Mucosa of descending colon (tissue), 3 donors: ENCODE measurements around the gene PSRC1. TPM values are rescaled to one million over a fixed set of nuclear protein-coding genes. Genes with fewer than 3 reads are reported as not detected.

ENCODE experiments used
- ATAC-seq: fragments of 200-7000 bp; cut with Tn5 transposase; one replicate; pipeline ENCODE4 v1.9.1; 2020; ENCODE audit warnings: mild to moderate bottlenecking, moderate library complexity
- DNase-seq, 3 donors: peaks; one replicate each; pipeline ENCODE4 v3.0.0-alpha.2; 2020
- H3K36me3 ChIP-seq: fragments of 200-600 bp; one replicate; pipeline ENCODE4 v1.8.0; 2021; ENCODE audit warnings: low read depth, mild to moderate bottlenecking
- H3K4me1 ChIP-seq: fragments of 200-600 bp; one replicate; pipeline ENCODE4 v1.8.0; 2021; ENCODE audit warnings: low read depth, mild to moderate bottlenecking
- H3K4me3 ChIP-seq: fragments of 200-600 bp; one replicate; pipeline ENCODE4 v1.8.0; 2021; ENCODE audit warnings: mild to moderate bottlenecking
- H3K9me3 ChIP-seq: fragments of 200-600 bp; one replicate; pipeline ENCODE4 v1.8.0; 2021; ENCODE audit warnings: mild to moderate bottlenecking
- intact Hi-C, 2 donors: fragments of 100-400 bp; cut with DNase I in 1 of 2; cut with micrococcal nuclease in 1 of 2; formaldehyde crosslinking; loops; one replicate each; pipeline versions ENCODE4 v1.11.0 to v1.11.1; 2022; cut with DNase I, micrococcal nuclease
- long read RNA-seq, 2 donors: library from polyadenylated mRNA; unstranded; transcript quantifications; one replicate each; pipeline ENCODE4 v2.0.0, GENCODE V29; 2019 to 2021
- total RNA-seq, 3 donors: library from RNA; stranded (reverse); fragmentation: NEBNext Ultra II Directional in 2 of 3; extraction: Animal tissue kit (Norgen Biotek cat#: 25700) in 2 of 3; gene quantifications; one replicate each; pipeline versions ENCODE4 v1.2.1 to v1.2.4, GENCODE V29; 2021 to 2023
- TF ChIP-seq, protein P1 (sequence below): fragments of 200-600 bp; IDR thresholded peaks from one replicate; pipeline ENCODE4 v1.8.0; 2022; ENCODE audit warnings: antibody characterized with exemption, mild to moderate bottlenecking
- donor health status: DM: no; HTN: no; CAD: no; lungs with moderate emphysema.
- donor health status: DM: no; HTN: no; CAD: no.
- donor health status: DM: no; HTN: yes; CAD: no.

The PSRC1 gene
- 1 to 10 TPM; 3.4 to 9.0 (median 4.2) TPM for total RNA-seq
- long read RNA-seq, donor 1, partial matches to known transcripts, result 2 of 8 reads
- long read RNA-seq, donor 1, other reads (novel, unspliced or antisense), result 3 of 8 reads
- long read RNA-seq, donor 2, partial matches to known transcripts, result 0 of 5 reads
- long read RNA-seq, donor 2, other reads (novel, unspliced or antisense), result 3 of 5 reads

GRCh38 chr1:109282952-109283747, at the start of gene PSRC1:
Gene PSRC1 (minus strand): TSS chr1:109283145.
- TF ChIP-seq, protein P1, sequence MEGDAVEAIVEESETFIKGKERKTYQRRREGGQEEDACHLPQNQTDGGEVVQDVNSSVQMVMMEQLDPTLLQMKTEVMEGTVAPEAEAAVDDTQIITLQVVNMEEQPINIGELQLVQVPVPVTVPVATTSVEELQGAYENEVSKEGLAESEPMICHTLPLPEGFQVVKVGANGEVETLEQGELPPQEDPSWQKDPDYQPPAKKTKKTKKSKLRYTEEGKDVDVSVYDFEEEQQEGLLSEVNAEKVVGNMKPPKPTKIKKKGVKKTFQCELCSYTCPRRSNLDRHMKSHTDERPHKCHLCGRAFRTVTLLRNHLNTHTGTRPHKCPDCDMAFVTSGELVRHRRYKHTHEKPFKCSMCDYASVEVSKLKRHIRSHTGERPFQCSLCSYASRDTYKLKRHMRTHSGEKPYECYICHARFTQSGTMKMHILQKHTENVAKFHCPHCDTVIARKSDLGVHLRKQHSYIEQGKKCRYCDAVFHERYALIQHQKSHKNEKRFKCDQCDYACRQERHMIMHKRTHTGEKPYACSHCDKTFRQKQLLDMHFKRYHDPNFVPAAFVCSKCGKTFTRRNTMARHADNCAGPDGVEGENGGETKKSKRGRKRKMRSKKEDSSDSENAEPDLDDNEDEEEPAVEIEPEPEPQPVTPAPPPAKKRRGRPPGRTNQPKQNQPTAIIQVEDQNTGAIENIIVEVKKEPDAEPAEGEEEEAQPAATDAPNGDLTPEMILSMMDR, result peak; percentile 19
- Histone ChIP-seq H3K4me3 (peak within 1 kb of the TSS; percentile 34), H3K36me3 (no peaks in the 10 kb centered on the region), H3K9me3 (no peaks in the 10 kb centered on the region), H3K4me1 (peaks cover 12% of the 10 kb centered on the region)
- DNase-seq, result peak; percentile 96 to 99 (median 97)
- ATAC-seq, result peak; percentile 99
- intact Hi-C loops, result no loop called here

- intact Hi-C loops, result no loop called here
- Histone ChIP-seq H3K36me3 (peaks cover 4% of the 10 kb centered on the region), H3K4me3 (no peak overlapping the region), H3K4me1 (no peaks in the 10 kb centered on the region), H3K9me3 (peaks cover 22% of the 10 kb centered on the region)
- TF ChIP-seq, protein P1, result no peak
- no peak for DNase-seq
- no peak for ATAC-seq
These were observed 48.2 kb upstream of the PSRC1 start for GRCh38 chr1:109331113-109331512.

GRCh38 chr1:109327285-109327684, 44.3 kb upstream of the PSRC1 start:
- intact Hi-C loops, result no loop called here
- H3K36me3 ChIP-seq, result peaks cover 4% of the 10 kb centered on the region

DNA sequence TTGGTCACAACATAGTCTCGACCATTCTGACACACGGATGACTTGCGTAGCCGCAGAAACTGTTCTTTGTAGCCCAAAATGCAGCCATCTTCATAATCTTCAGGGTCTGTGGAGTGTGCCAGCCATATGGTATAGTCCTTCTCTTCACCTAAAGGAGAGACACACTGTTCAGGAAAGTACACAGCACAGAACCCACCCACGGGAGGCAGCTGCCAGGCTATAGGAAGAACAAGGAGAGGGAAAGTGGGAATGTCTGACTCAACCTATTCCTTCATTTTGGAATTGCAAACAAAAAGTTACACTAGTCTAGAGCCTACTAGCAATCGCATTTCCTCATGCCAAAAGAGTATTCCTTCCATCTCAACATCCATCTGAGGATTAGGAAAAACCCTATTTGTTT, 40.0 kb upstream of the PSRC1 start:
- intact Hi-C loops, result no loop called here
- TF ChIP-seq, protein P1, result no peak
- no peaks in the 10 kb centered on the region for H3K4me1 ChIP-seq
- ATAC-seq (no peak), DNase-seq (no peak)
- peaks cover 4% of the 10 kb centered on the region for H3K36me3 ChIP-seq
- H3K9me3 ChIP-seq, result no peaks in the 10 kb centered on the region
- H3K4me3 ChIP-seq, result no peak overlapping the region

More at GRCh38 chr1:109327285-109327684, 44.3 kb upstream of the PSRC1 start:
- H3K9me3 ChIP-seq, result peaks cover 16% of the 10 kb centered on the region
- no peak overlapping the region for H3K4me3 ChIP-seq
- H3K4me1 ChIP-seq, result no peaks in the 10 kb centered on the region
- TF ChIP-seq, protein P1, result no peak
- no peak for DNase-seq
- ATAC-seq, result no peak

GRCh38 chr1:109319114-109319513, 36.2 kb upstream of the PSRC1 start:
- no peak for ATAC-seq
- Histone ChIP-seq H3K9me3 (no peaks in the 10 kb centered on the region), H3K4me3 (no peak overlapping the region), H3K4me1 (no peaks in the 10 kb centered on the region), H3K36me3 (no peaks in the 10 kb centered on the region)
- TF ChIP-seq, protein P1, result no peak
- no peak for DNase-seq
- intact Hi-C loops, result no loop called here
